K562 (cell line): ENCODE measurements around the gene ARHGAP26. TPM values are rescaled to one million over a fixed set of nuclear protein-coding genes. Genes with fewer than 3 reads are reported as not detected.

Source experiments
- ATAC-seq: fragments of 200-7000 bp; cut with Tn5 transposase; 3 replicates; pipeline ENCODE4 v1.9.1; 2020; ENCODE audit warnings: moderate library complexity
- BruUV-seq: library from RNA; stranded (reverse); fragments of 400-500 nt; replicated peaks from 2 replicates; lab custom pipeline; 2021; lab: Mats Ljungman, UMichigan
- CTCF ChIA-PET: fragments of 300-600 bp; formaldehyde crosslinking; extraction: SDS; loops from one replicate; lab custom pipeline; 2021; ENCODE audit warnings: low intra/inter-chr PET ratio; lab: Yijun Ruan, JAX
- POLR2A ChIA-PET: fragments of 300-600, 350-650 bp; sonication (Branson Sonifier 250); formaldehyde crosslinking; extraction: SDS; loops from one replicate; lab custom pipeline; 2021; ENCODE audit warnings: antibody characterized with exemption, inconsistent platforms; lab: Yijun Ruan, JAX
- DNase-seq, 4 experiments: peaks; one replicate each; pipeline versions ENCODE4 v3.0.0 to v3.0.0-alpha.2; 2011 to 2018; ENCODE audit warnings: low spot score in 3 of 4, mixed read lengths in 3 of 4; ENCODE audit errors: extremely low read depth in 1 of 4
- FAIRE-seq: peaks from 2 replicates; lab custom pipeline; 2011; peaks lifted over from hg19 to GRCh38; lab: Jason Lieb, UNC
- H2AFZ ChIP-seq: 2 replicates; pipeline ENCODE4 v1.6.0; 2011; ENCODE audit warnings: low read depth, low read length, control low read depth, inconsistent platforms
- H3K27ac ChIP-seq: fragments of 200-600 bp; 3 replicates; pipeline ENCODE4 v1.8.0; 2011; ENCODE audit warnings: low read depth, mild to moderate bottlenecking, control low read depth, inconsistent platforms, low read length, moderate library complexity, mixed read lengths; ENCODE audit errors: extremely low read depth
- H3K27me3 ChIP-seq, 2 experiments: fragments of 300-600 bp in 1 of 2; 2 replicates in 1 of 2; 3 replicates in 1 of 2; pipeline versions ENCODE4 v1.6.0 to v1.8.0; 2011; ENCODE audit warnings: inconsistent platforms in 2 of 2, low read length in 2 of 2, mild to moderate bottlenecking in 1 of 2, mixed read lengths in 1 of 2, moderate library complexity in 1 of 2; ENCODE audit not compliant: control insufficient read depth in 2 of 2, insufficient read depth in 2 of 2
- H3K36me3 ChIP-seq: fragments of 300-600 bp; 3 replicates; pipeline ENCODE4 v1.8.0; 2011; ENCODE audit warnings: mild to moderate bottlenecking, low read length, inconsistent platforms; ENCODE audit not compliant: control insufficient read depth, insufficient read depth
- H3K4me1 ChIP-seq, 2 experiments: fragments of 200-600 bp in 1 of 2; replicated peaks in 1 of 2; 2 replicates in 1 of 2; 3 replicates in 1 of 2; pipeline versions ENCODE4 v1.5.1 to v1.8.0; 2011; ENCODE audit warnings: inconsistent platforms in 2 of 2, low read length in 2 of 2, mild to moderate bottlenecking in 1 of 2, mixed read lengths in 1 of 2, moderate library complexity in 1 of 2; ENCODE audit not compliant: control insufficient read depth in 2 of 2, insufficient read depth in 2 of 2
- H3K4me2 ChIP-seq: 2 replicates; pipeline ENCODE4 v1.6.1; 2011; ENCODE audit warnings: low read length, control low read depth, inconsistent platforms, mixed read lengths; ENCODE audit not compliant: insufficient read depth
- H3K4me3 ChIP-seq: fragments of 200-600 bp; sonication (generic), shearing (Covaris generic); 2 replicates; pipeline ENCODE4 v1.5.1; 2016; ENCODE audit warnings: control low read depth, inconsistent platforms
- H3K79me2 ChIP-seq: fragments of 200-600 bp; 3 replicates; pipeline ENCODE4 v1.8.0; 2011; ENCODE audit warnings: low read length, inconsistent platforms; ENCODE audit not compliant: control insufficient read depth, insufficient read depth
- H3K9ac ChIP-seq, 2 experiments: 2 replicates each; pipeline versions ENCODE4 v1.6.0 to v1.6.1; 2011; ENCODE audit warnings: low read depth in 2 of 2, low read length in 2 of 2, control low read depth in 1 of 2, inconsistent platforms in 1 of 2, mild to moderate bottlenecking in 1 of 2, mixed read lengths in 1 of 2; ENCODE audit not compliant: insufficient read depth in 1 of 2
- H3K9me1 ChIP-seq: one replicate; pipeline ENCODE4 v1.6.0; 2011; ENCODE audit warnings: inconsistent platforms, mild to moderate bottlenecking, low read length, moderate library complexity; ENCODE audit not compliant: control insufficient read depth, insufficient read depth
- H3K9me3 ChIP-seq: replicated peaks from 2 replicates; pipeline ENCODE4 v1.5.1; 2011; ENCODE audit warnings: low read depth, low read length, inconsistent platforms; ENCODE audit not compliant: control insufficient read depth, insufficient read depth
- H4K20me1 ChIP-seq: replicated peaks from 2 replicates; pipeline ENCODE4 v1.6.1; 2011; ENCODE audit warnings: low read length, inconsistent platforms, mixed read lengths; ENCODE audit not compliant: control insufficient read depth, insufficient read depth
- BHLHE40 ChIP-seq: IDR thresholded peaks from 2 replicates; pipeline ENCODE4 v1.6.1; 2011; ENCODE audit warnings: low read length, improper control_type of control experiment
- FOS ChIP-seq: IDR thresholded peaks from 3 replicates; pipeline ENCODE4 v1.6.1; 2011; ENCODE audit not compliant: insufficient read length; ENCODE audit errors: extremely low read depth
- FOXM1 ChIP-seq, 2 experiments: fragments of 450-650 bp in 1 of 2; sonication (generic) in 1 of 2; formaldehyde crosslinking in 1 of 2; IDR thresholded peaks; 2 replicates each; pipeline versions ENCODE4 v1.6.1 to v1.9.0; 2017 to 2022; ENCODE audit warnings: low read depth in 2 of 2, mild to moderate bottlenecking in 2 of 2, missing genetic modification reagents in 1 of 2, moderate library complexity in 1 of 2
- LARP7 ChIP-seq: fragments of 450-650 bp; IDR thresholded peaks from 2 replicates; pipeline ENCODE4 v1.6.1; 2016
- ZKSCAN8 ChIP-seq: fragments of 200-800 bp; sonication (Bioruptor generic); IDR thresholded peaks from 2 replicates; pipeline ENCODE4 v1.6.1; 2016; ENCODE audit warnings: missing genetic modification characterization, missing compliant biosample characterization
- ZNF316 ChIP-seq: fragments of 450-650 bp; IDR thresholded peaks from 2 replicates; pipeline ENCODE4 v1.6.1; 2016
- ZNF780A ChIP-seq: fragments of 250-450 bp; sonication (Bioruptor Pico); IDR thresholded peaks from 2 replicates; pipeline ENCODE4 v1.5.0; 2021; ENCODE audit warnings: mild to moderate bottlenecking
- WGBS: fragments of 100-300 bp; shearing (Covaris generic); methylation state at CpG from one replicate; pipeline ENCODE4 v1.1.6; 2016; ENCODE audit warnings: low coverage, mixed read lengths; ENCODE audit not compliant: insufficient coverage; ENCODE audit errors: missing lambda C conversion rate; 5-methylcytosine and 5-hydroxymethylcytosine counted together
- in situ Hi-C: fragments of 300-500 bp; cut with MboI; formaldehyde crosslinking; loops from 4 replicates; pipeline ENCODE4 v1.15.0; 2018; ENCODE audit warnings: inconsistent platforms, mixed read lengths
- intact Hi-C: fragments of 100-400 bp; cut with micrococcal nuclease; formaldehyde crosslinking; loops from 2 replicates; pipeline ENCODE4 v1.14.2; 2022
- polyA plus RNA-seq, 8 experiments: library from polyadenylated mRNA; depleted of rRNA in 4 of 8; stranded (reverse) in 5 of 8; unstranded in 3 of 8; fragments of >200 nt; fragmentation: Nextera tagmentation in 2 of 8; fragmentation: Illumina TruSeq in 1 of 8; extraction: Ambion mirVana in 2 of 8; extraction: Trizol in 1 of 8; gene quantifications; 2 replicates each; pipeline versions ENCODE4 v1.2.1 to v1.2.3, GENCODE V29; 2011 to 2014; ENCODE audit warnings: inconsistent platforms in 1 of 8, missing spikeins in 1 of 8
- total RNA-seq, 7 experiments: library from RNA; depleted of rRNA in 6 of 7; stranded (reverse); fragments of >200 nt in 6 of 7; fragmentation: Illumina TruSeq in 2 of 7; extraction: Trizol in 2 of 7; gene quantifications; 2 replicates each; pipeline versions ENCODE4 v1.2.1 to v1.2.3, GENCODE V29; 2011 to 2021; ENCODE audit warnings: low replicate concordance in 1 of 7
- TF ChIP-seq, protein P1 (sequence below): sonication (generic); formaldehyde crosslinking; IDR thresholded peaks from 2 replicates; pipeline ENCODE4 v1.8.0; 2022; ENCODE audit warnings: mild to moderate bottlenecking, missing genetic modification reagents
- TF ChIP-seq, protein P2 (sequence below): fragments of 250-450 bp; sonication (Bioruptor Pico); IDR thresholded peaks from 2 replicates; pipeline ENCODE4 v1.5.0; 2021; ENCODE audit warnings: mild to moderate bottlenecking, borderline replicate concordance

Gene ARHGAP26
- total and polyA plus RNA-seq, 9 of the 15 experiments (the other 6 are each of a cell fraction or from before 2014, with no cell fraction given): 0.13 to 1.1 (median 0.55) TPM

DNA sequence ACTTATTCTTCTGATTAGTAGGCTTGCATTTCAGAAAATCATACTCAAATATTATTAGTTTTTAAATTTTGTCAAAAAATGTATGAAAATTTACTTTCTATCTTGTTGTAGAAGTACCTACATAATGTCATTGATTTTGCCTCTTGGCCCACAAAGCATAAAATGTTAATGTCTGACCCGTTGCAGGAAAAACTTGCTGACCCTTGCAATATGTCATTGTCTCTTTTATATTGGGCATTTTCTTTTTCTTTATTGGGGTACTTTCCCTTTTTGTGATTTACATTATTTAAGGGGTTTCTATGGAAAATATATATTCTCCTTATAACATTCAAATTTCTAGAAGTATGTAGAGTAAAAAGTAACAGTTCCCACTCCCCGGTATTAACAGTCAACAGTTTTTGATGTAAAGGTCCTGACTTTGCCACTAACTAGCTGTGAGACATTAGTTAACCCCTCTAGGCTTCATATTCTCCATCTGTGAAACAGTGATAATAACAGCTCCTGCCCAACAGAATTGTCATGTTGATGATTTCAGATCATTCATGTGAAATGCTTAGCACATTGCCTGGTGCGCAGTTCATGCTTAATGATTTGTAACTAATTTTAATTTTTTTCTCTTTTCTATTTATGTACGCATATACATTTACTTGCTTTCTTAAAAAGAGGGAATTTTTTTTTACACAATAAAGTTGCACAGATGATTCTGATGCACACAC, 243.2 kb downstream of the ARHGAP26 start:
- ATAC-seq (no peak), FAIRE-seq (no peak), DNase-seq (no peak)
- intact Hi-C loops (loop anchor here (10.0 kb wide), 2 partner anchors 1131 to 1171 kb away; no protein-coding TSS in a partner anchor), in situ Hi-C loops (no loop called here)
- Histone ChIP-seq H2AFZ (no peak overlapping the region), H3K9me3 (no peaks in the 10 kb centered on the region), H3K4me1 (no peaks in the 10 kb centered on the region), H3K9me1 (no peaks in the 10 kb centered on the region), H3K27me3 (no peaks in the 10 kb centered on the region), H4K20me1 (no peaks in the 10 kb centered on the region), H3K27ac (no peak overlapping the region), H3K79me2 (no peaks in the 10 kb centered on the region), H3K4me3 (no peak overlapping the region), H3K36me3 (no peaks in the 10 kb centered on the region), H3K9ac (no peak overlapping the region), H3K4me2 (no peak overlapping the region)
- WGBS: 39% methylated on average over 4 of the region's 4 CpGs
- TF ChIP-seq ZNF316: peak; percentile 19; the same call in 1 of the 2 replicates
- no peak for TF ChIP-seq ZKSCAN8 (CRISPR knock-in tag)
- ChIA-PET CTCF (interaction anchor here (1.2 to 2.1 kb wide), 3 partner anchors 389 to 812 kb away, joined by 3 to 8 read pairs (median 3); partner anchors contain the start of gene NR3C1), POLR2A (no interaction called here)
- BruUV-seq: no TSS peak

DNA sequence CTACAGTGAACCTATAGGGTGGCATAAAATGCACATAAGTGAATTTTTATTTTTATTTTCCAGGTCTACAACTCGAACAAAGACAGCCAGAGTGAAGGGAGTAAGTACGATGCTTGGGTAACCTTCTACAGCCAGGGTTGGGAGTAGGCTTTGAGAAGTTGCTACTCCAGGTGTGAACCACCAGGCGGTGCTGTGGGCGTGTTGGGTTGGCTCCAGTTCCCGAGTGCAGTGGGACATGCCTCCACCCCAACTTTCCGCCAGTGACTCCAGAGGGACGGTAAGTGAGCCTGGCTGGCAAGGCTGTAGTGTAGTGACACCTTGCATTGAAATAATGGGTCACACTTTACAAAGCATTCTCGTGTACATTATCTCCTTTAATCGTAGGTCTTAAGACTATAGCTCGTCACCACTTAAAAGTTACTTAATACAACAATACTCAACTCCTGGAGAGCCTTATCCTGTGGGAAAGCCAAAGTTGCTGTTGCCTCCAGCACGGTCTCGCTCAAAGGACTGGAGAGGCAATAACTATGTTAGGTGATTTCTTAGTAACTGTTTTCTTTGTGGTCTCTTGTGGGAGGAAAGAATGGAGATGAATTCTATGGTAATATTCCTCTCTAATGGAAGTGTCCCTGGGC, 244.0 kb downstream of the ARHGAP26 start:
- Histone ChIP-seq H3K9ac (no peak overlapping the region), H3K9me3 (no peaks in the 10 kb centered on the region), H3K27ac (no peak overlapping the region), H3K9me1 (no peaks in the 10 kb centered on the region), H3K4me3 (no peak overlapping the region), H4K20me1 (no peaks in the 10 kb centered on the region), H3K79me2 (no peaks in the 10 kb centered on the region), H2AFZ (no peak overlapping the region; the same call in 1 of the 2 replicates), H3K27me3 (no peaks in the 10 kb centered on the region), H3K36me3 (no peaks in the 10 kb centered on the region), H3K4me2 (no peak overlapping the region), H3K4me1 (no peaks in the 10 kb centered on the region; a peak in 1 of 5 replicates)
- ChIA-PET POLR2A (no interaction called here), CTCF (interaction anchor here (0.5 to 2.1 kb wide), 5 partner anchors 355 to 812 kb away, joined by 3 to 8 read pairs (median 3); partner anchors contain the start of gene NR3C1)
- in situ Hi-C loops: no loop called here
- intact Hi-C loops: loop anchor here (10.0 kb wide), 2 partner anchors 1131 to 1171 kb away; no protein-coding TSS in a partner anchor
- WGBS: 21% methylated on average over 12 of the region's 12 CpGs
- BruUV-seq: no TSS peak
- ATAC-seq (peak; percentile 95), FAIRE-seq (peak; percentile 79), DNase-seq (peak; percentile 54 to 71 (median 60))
- TF ChIP-seq, protein P1, sequence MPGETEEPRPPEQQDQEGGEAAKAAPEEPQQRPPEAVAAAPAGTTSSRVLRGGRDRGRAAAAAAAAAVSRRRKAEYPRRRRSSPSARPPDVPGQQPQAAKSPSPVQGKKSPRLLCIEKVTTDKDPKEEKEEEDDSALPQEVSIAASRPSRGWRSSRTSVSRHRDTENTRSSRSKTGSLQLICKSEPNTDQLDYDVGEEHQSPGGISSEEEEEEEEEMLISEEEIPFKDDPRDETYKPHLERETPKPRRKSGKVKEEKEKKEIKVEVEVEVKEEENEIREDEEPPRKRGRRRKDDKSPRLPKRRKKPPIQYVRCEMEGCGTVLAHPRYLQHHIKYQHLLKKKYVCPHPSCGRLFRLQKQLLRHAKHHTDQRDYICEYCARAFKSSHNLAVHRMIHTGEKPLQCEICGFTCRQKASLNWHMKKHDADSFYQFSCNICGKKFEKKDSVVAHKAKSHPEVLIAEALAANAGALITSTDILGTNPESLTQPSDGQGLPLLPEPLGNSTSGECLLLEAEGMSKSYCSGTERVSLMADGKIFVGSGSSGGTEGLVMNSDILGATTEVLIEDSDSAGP: peak; percentile 26; the same call in 1 of the 2 replicates
- TF ChIP-seq FOXM1 (IDR thresholded peaks at IDR 0.05; ENCODE audit: low read depth) (no peak), FOXM1 (CRISPR knock-in tag; IDR thresholded peaks at IDR 0.05; ENCODE audit: low read depth) (no peak), ZNF780A (CRISPR knock-in tag) (no peak), FOS (no peak), BHLHE40 (peak; percentile 33; the same call in 1 of the 2 replicates), LARP7 (no peak)
- TF ChIP-seq, protein P2, sequence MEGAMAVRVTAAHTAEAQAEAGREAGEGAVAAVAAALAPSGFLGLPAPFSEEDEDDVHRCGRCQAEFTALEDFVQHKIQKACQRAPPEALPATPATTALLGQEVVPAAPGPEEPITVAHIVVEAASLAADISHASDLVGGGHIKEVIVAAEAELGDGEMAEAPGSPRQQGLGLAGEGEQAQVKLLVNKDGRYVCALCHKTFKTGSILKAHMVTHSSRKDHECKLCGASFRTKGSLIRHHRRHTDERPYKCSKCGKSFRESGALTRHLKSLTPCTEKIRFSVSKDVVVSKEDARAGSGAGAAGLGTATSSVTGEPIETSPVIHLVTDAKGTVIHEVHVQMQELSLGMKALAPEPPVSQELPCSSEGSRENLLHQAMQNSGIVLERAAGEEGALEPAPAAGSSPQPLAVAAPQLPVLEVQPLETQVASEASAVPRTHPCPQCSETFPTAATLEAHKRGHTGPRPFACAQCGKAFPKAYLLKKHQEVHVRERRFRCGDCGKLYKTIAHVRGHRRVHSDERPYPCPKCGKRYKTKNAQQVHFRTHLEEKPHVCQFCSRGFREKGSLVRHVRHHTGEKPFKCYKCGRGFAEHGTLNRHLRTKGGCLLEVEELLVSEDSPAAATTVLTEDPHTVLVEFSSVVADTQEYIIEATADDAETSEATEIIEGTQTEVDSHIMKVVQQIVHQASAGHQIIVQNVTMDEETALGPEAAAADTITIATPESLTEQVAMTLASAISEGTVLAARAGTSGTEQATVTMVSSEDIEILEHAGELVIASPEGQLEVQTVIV (CRISPR knock-in tag): no peak
